Measurements from ENCODE around the gene XYLT2. TPM values are rescaled to one million over a fixed set of nuclear protein-coding genes. Genes with fewer than 3 reads are reported as not detected.
A peak's percentile ranks its signal among the peaks of the same experiment; 100 is the strongest.

XYLT2 gene
- polyA plus RNA-seq, 2 of the 4 experiments (the other 2 are of a cell fraction), result 9.7 to 15.8 TPM

GRCh38 chr17:50397111-50397918 is 51.4 kb downstream of the XYLT2 start, which contains the start of gene LRRC59:
Gene LRRC59, minus strand, starts transcription at chr17:50397523. Its CDS starts 206 bp downstream, at chr17:50397317.
- peaks cover 20% of the 10 kb centered on the region for H3K4me1 ChIP-seq
- POLR2A ChIA-PET, result interaction anchor here (0.6 to 1.9 kb wide), 18 partner anchors 9 to 219 kb away, joined by 3 to 9 read pairs (median 4); partner anchors contain the start of genes EME1 and MRPL27
- peak within 1 kb of the TSS; percentile 88 to 94 for H3K27ac ChIP-seq
- ATAC-seq (peak; percentile 93 to 95), DNase-seq (ENCODE audit: low read depth in 1 of 2, low spot score in 1 of 2) (peak; percentile 83 to 91), FAIRE-seq (no peak)
- peak within 1 kb of the TSS; percentile 96 for H3K4me2 ChIP-seq
- H3K4me3 ChIP-seq, result peak within 1 kb of the TSS; percentile 88
- H3K9me3 ChIP-seq, result no peaks in the 10 kb centered on the region
- 2% methylated on average over 50 of the region's 70 CpGs for WGBS (ENCODE audit: missing lambda C conversion rate)
- CTCF ChIA-PET, result interaction anchor here (0.6 to 15.8 kb wide), 44 partner anchors 10 to 1424 kb away, joined by 3 to 445 read pairs (median 4); partner anchors contain the start of genes ACSF2, EME1, MRPL27 and RSAD1
- TF ChIP-seq CTCF (IDR thresholded peaks at IDR 0.05), result peak; percentile 91
- peak; percentile 33; the same call in 1 of the 3 replicates for TF ChIP-seq SMC3 (IDR thresholded peaks at IDR 0.05)
- TF ChIP-seq HMGXB4 (CRISPR knock-in tag; IDR thresholded peaks at IDR 0.05; ENCODE audit: borderline replicate concordance), result peak; percentile 65; the same call in 1 of the 2 replicates
- TF ChIP-seq TP53 (CRISPR knock-in tag; IDR thresholded peaks at IDR 0.05), result no peak
- no peak for TF ChIP-seq NFE2L2 (conservative IDR thresholded peaks at IDR 0.05; ENCODE audit: low read length)
- no peak for TF ChIP-seq NR3C1 (IDR thresholded peaks at IDR 0.05)
- TF ChIP-seq POLR2AphosphoS2 (conservative IDR thresholded peaks at IDR 0.05; ENCODE audit: low read length), result no peak
- TF ChIP-seq NPAS2 (CRISPR knock-in tag; IDR thresholded peaks at IDR 0.05; ENCODE audit: borderline replicate concordance), result no peak
- TF ChIP-seq GATA3 (IDR thresholded peaks at IDR 0.05; ENCODE audit: borderline replicate concordance), result no peak; the same call in 1 of the 2 replicates
- TF ChIP-seq ZC3H11A (IDR thresholded peaks at IDR 0.05), result no peak
- no peak for TF ChIP-seq ESRRA (IDR thresholded peaks at IDR 0.05; ENCODE audit: borderline replicate concordance, low read length)
- 0 out of 2 replicates have a peak, but pooled peaks have one; percentile 29 for TF ChIP-seq ATOH8 (CRISPR knock-in tag; IDR thresholded peaks at IDR 0.05; ENCODE audit: low read depth)
- no peak for TF ChIP-seq KDM1A (IDR thresholded peaks at IDR 0.05; ENCODE audit: low read depth)
- no peak for TF ChIP-seq ZNF302 (CRISPR knock-in tag; IDR thresholded peaks at IDR 0.05)
- TF ChIP-seq CHD2 (IDR thresholded peaks at IDR 0.05; ENCODE audit: low read length, partially characterized antibody), result no peak
- TF ChIP-seq RNF2 (IDR thresholded peaks at IDR 0.05; ENCODE audit: borderline replicate concordance, low read depth), result no peak
- TF ChIP-seq FOSL2 (IDR thresholded peaks at IDR 0.05), result no peak
- peak; percentile 80 for TF ChIP-seq FOSL2 (CRISPR knock-in tag; IDR thresholded peaks at IDR 0.05)
- TF ChIP-seq ELK1 (IDR thresholded peaks at IDR 0.05; ENCODE audit: low read depth, low read length), result no peak
- TF ChIP-seq ZSCAN20 (CRISPR knock-in tag; IDR thresholded peaks at IDR 0.05), result no peak
- TF ChIP-seq EP300 (IDR thresholded peaks at IDR 0.05), result no peak
- peak; percentile 41; the same call in 1 of the 2 replicates for TF ChIP-seq EHF (CRISPR knock-in tag; IDR thresholded peaks at IDR 0.05)
- peak; percentile 92 for TF ChIP-seq TFCP2L1 (CRISPR knock-in tag; IDR thresholded peaks at IDR 0.05)
- TF ChIP-seq RCOR1 (IDR thresholded peaks at IDR 0.05; ENCODE audit: low read depth, low read length), result no peak
- TF ChIP-seq EHMT2 (IDR thresholded peaks at IDR 0.05; ENCODE audit: low read depth), result no peak
- TF ChIP-seq HOXA7 (CRISPR knock-in tag; IDR thresholded peaks at IDR 0.05), result no peak
- no peak for TF ChIP-seq JUNB (IDR thresholded peaks at IDR 0.05)
- TF ChIP-seq FOXS1 (CRISPR knock-in tag; IDR thresholded peaks at IDR 0.05), result no peak
- TF ChIP-seq RARB (CRISPR knock-in tag; IDR thresholded peaks at IDR 0.05), result no peak
- TF ChIP-seq JUN (IDR thresholded peaks at IDR 0.05), result peak; percentile 79 to 97
- TF ChIP-seq KDM5A (IDR thresholded peaks at IDR 0.05), result no peak
- TF ChIP-seq MAX (IDR thresholded peaks at IDR 0.05), result peak; percentile 99
- no peak for TF ChIP-seq HDAC2 (IDR thresholded peaks at IDR 0.05)
- no peak for TF ChIP-seq HOXB5 (CRISPR knock-in tag; IDR thresholded peaks at IDR 0.05)
- TF ChIP-seq RAD21 (conservative IDR thresholded peaks at IDR 0.05 in 1 of 2, IDR thresholded peaks at IDR 0.05 in 1 of 2), result peak; percentile 13 to 47; a peak in 3 of 5 replicates
- TF ChIP-seq CBX2 (IDR thresholded peaks at IDR 0.05; ENCODE audit: borderline replicate concordance, low read depth), result no peak
